IMR-90 (cell line): ENCODE measurements around the gene PRKCE. TPM values are rescaled to one million over a fixed set of nuclear protein-coding genes. Genes with fewer than 3 reads are reported as not detected.

Experiments
- ATAC-seq: fragments of 200-7000 bp; cut with Tn5 transposase; 2 replicates; pipeline ENCODE4 v1.9.1; 2020; ENCODE audit warnings: low read depth, mild to moderate bottlenecking, moderate library complexity
- Bru-seq: library from RNA; stranded (reverse); fragments of 400-500 nt; gene quantifications from one replicate; lab custom pipeline; 2021; lab: Mats Ljungman, UMichigan
- BruChase-seq, 2 experiments: library from RNA; stranded (reverse); fragments of 400-500 nt; gene quantifications; one replicate each; lab custom pipeline; 2021; lab: Mats Ljungman, UMichigan
- BruUV-seq: library from RNA; stranded (reverse); fragments of 400-500 nt; replicated peaks from 2 replicates; lab custom pipeline; 2021; lab: Mats Ljungman, UMichigan
- CTCF ChIA-PET: fragments of 300-600 bp; formaldehyde crosslinking; extraction: SDS; loops from one replicate; lab custom pipeline; 2021; ENCODE audit warnings: antibody characterized with exemption; lab: Yijun Ruan, JAX
- POLR2A ChIA-PET: fragments of 300-600 bp; sonication (Branson Sonifier 250); formaldehyde crosslinking; loops from one replicate; lab custom pipeline; 2022; ENCODE audit warnings: antibody characterized with exemption; ENCODE audit not compliant: unreplicated experiment; lab: Charles Lee
- DNase-seq: peaks from one replicate; pipeline ENCODE4 v3.0.0; 2013
- H2AFZ ChIP-seq: replicated peaks from 2 replicates; pipeline ENCODE3; 2013; ENCODE audit warnings: low read length, mild to moderate bottlenecking; ENCODE audit not compliant: poor library complexity
- H2AK5ac ChIP-seq: 2 replicates; pipeline ENCODE4 v1.6.1; 2013; ENCODE audit warnings: low read depth, low read length, inconsistent platforms
- H2AK9ac ChIP-seq: replicated peaks from 2 replicates; pipeline ENCODE3; 2013; ENCODE audit warnings: mild to moderate bottlenecking, low read depth, low read length, moderate library complexity; ENCODE audit not compliant: poor library complexity
- H2BK120ac ChIP-seq: 2 replicates; pipeline ENCODE4 v1.6.1; 2013; ENCODE audit warnings: low read depth, low read length, inconsistent platforms
- H2BK15ac ChIP-seq: 3 replicates; pipeline ENCODE4 v1.6.1; 2013; ENCODE audit warnings: low read depth, low read length, inconsistent platforms
- H2BK20ac ChIP-seq: 2 replicates; pipeline ENCODE4 v1.6.1; 2013; ENCODE audit warnings: low read depth, mild to moderate bottlenecking, inconsistent platforms, low read length, moderate library complexity
- H2BK5ac ChIP-seq: 2 replicates; pipeline ENCODE4 v1.6.1; 2013; ENCODE audit warnings: mild to moderate bottlenecking, low read depth, low read length, inconsistent platforms; ENCODE audit not compliant: poor library complexity, severe bottlenecking
- H3K14ac ChIP-seq: replicated peaks from 2 replicates; pipeline ENCODE4 v1.6.1; 2013; ENCODE audit warnings: low read depth, low read length, inconsistent platforms
- H3K18ac ChIP-seq: 2 replicates; pipeline ENCODE4 v1.6.1; 2013; ENCODE audit warnings: low read depth, low read length, control low read depth
- H3K23ac ChIP-seq: 2 replicates; pipeline ENCODE4 v1.6.1; 2013; ENCODE audit warnings: low read depth, low read length, inconsistent platforms
- H3K27ac ChIP-seq: 2 replicates; pipeline ENCODE4 v1.5.1; 2013; ENCODE audit warnings: mild to moderate bottlenecking, control low read depth, low read length; ENCODE audit not compliant: insufficient read depth
- H3K27me3 ChIP-seq: 2 replicates; pipeline ENCODE4 v1.6.1; 2013; ENCODE audit warnings: low read length; ENCODE audit not compliant: control insufficient read depth, insufficient read depth
- H3K36me3 ChIP-seq: 2 replicates; pipeline ENCODE4 v1.6.1; 2013; ENCODE audit warnings: low read length, mixed read lengths; ENCODE audit not compliant: control insufficient read depth, insufficient read depth
- H3K4ac ChIP-seq: 2 replicates; pipeline ENCODE4 v1.6.1; 2013; ENCODE audit warnings: low read depth, low read length, inconsistent platforms
- H3K4me1 ChIP-seq: 2 replicates; pipeline ENCODE4 v1.6.1; 2013; ENCODE audit warnings: low read length, mixed read lengths; ENCODE audit not compliant: control insufficient read depth, insufficient read depth
- H3K4me2 ChIP-seq: 2 replicates; pipeline ENCODE4 v1.6.1; 2013; ENCODE audit warnings: low read depth, mild to moderate bottlenecking, control low read depth, low read length, moderate library complexity
- H3K4me3 ChIP-seq: 2 replicates; pipeline ENCODE4 v1.5.1; 2013; ENCODE audit warnings: low read depth, mild to moderate bottlenecking, control low read depth, low read length, moderate library complexity; ENCODE audit not compliant: insufficient read depth
- H3K56ac ChIP-seq: 2 replicates; pipeline ENCODE4 v1.6.1; 2013; ENCODE audit warnings: low read length, inconsistent platforms; ENCODE audit not compliant: insufficient read depth; ENCODE audit errors: extremely low read depth
- H3K79me1 ChIP-seq, 2 experiments: 2 replicates each; pipeline ENCODE4 v1.6.1; 2013; ENCODE audit warnings: low read length in 2 of 2, inconsistent platforms in 1 of 2, low read depth in 1 of 2
- H3K9ac ChIP-seq: 2 replicates; pipeline ENCODE4 v1.6.1; 2013; ENCODE audit warnings: low read depth, low read length, control low read depth
- H3K9me1 ChIP-seq: 2 replicates; pipeline ENCODE4 v1.6.1; 2013; ENCODE audit warnings: low read length, inconsistent platforms; ENCODE audit not compliant: insufficient read depth
- H3K9me3 ChIP-seq: 2 replicates; pipeline ENCODE4 v1.6.1; 2013; ENCODE audit warnings: low read length; ENCODE audit not compliant: control insufficient read depth, insufficient read depth
- H4K20me1 ChIP-seq: 2 replicates; pipeline ENCODE4 v1.6.1; 2013; ENCODE audit warnings: low read length, inconsistent platforms; ENCODE audit not compliant: insufficient read depth
- H4K5ac ChIP-seq: 2 replicates; pipeline ENCODE4 v1.6.1; 2013; ENCODE audit warnings: mild to moderate bottlenecking, low read depth, low read length, control low read depth
- H4K8ac ChIP-seq, 2 experiments: 2 replicates each; pipeline ENCODE4 v1.6.1; 2013; ENCODE audit warnings: low read depth in 2 of 2, low read length in 2 of 2, control low read depth in 1 of 2, inconsistent platforms in 1 of 2
- H4K91ac ChIP-seq: 2 replicates; pipeline ENCODE4 v1.6.1; 2013; ENCODE audit warnings: low read depth, low read length, inconsistent platforms; ENCODE audit not compliant: insufficient read depth
- ELK1 ChIP-seq: fragments of 150-350 bp; IDR thresholded peaks from 2 replicates; pipeline ENCODE4 v1.6.1; 2016; ENCODE audit warnings: low read depth, mild to moderate bottlenecking, low read length, moderate library complexity, borderline replicate concordance
- FOS ChIP-seq: fragments of 150-350 bp; IDR thresholded peaks from 2 replicates; pipeline ENCODE4 v1.6.1; 2016; ENCODE audit warnings: low read depth, low read length
- POLR2A ChIP-seq: IDR thresholded peaks from 2 replicates; pipeline ENCODE4 v1.6.1; 2012; ENCODE audit warnings: mild to moderate bottlenecking, low read depth, low read length
- RFX5 ChIP-seq: IDR thresholded peaks from 2 replicates; pipeline ENCODE4 v1.8.0; 2012; ENCODE audit warnings: low read depth, mild to moderate bottlenecking, low read length, moderate library complexity
- USF2 ChIP-seq: fragments of 150-350 bp; IDR thresholded peaks from 2 replicates; pipeline ENCODE4 v1.6.1; 2017; ENCODE audit warnings: mild to moderate bottlenecking, antibody characterized with exemption, low read length, low read depth
- WGBS, 2 experiments: methylation state at CpG; one replicate each; pipeline versions ENCODE4 v1.1.5 to v1.1.7; 2013; ENCODE audit warnings: missing lambda C conversion rate in 2 of 2; ENCODE audit not compliant: insufficient read length in 1 of 2; ENCODE audit errors: extremely low coverage in 2 of 2; 5-methylcytosine and 5-hydroxymethylcytosine counted together
- dilution Hi-C: fragments of 300-500 bp; cut with HindIII; formaldehyde crosslinking; loops from one replicate; pipeline ENCODE4 v1.14.3; 2018; ENCODE audit warnings: low sequenced_read_pairs; ENCODE audit not compliant: unreplicated experiment
- in situ Hi-C: fragments of 300-500 bp; cut with MboI; formaldehyde crosslinking; loops from 3 replicates; pipeline ENCODE4 v1.14.3; 2019; ENCODE audit warnings: low sequenced_read_pairs, inconsistent platforms, mixed read lengths
- intact Hi-C: fragments of 100-400 bp; cut with micrococcal nuclease; formaldehyde crosslinking; loops from 2 replicates; pipeline ENCODE4 v1.10.0; 2022
- long read RNA-seq: library from polyadenylated mRNA; unstranded; transcript quantifications from one replicate; pipeline ENCODE4 v2.0.0, GENCODE V29; 2021; ENCODE audit not compliant: unreplicated experiment
- polyA plus RNA-seq, 3 experiments: library from polyadenylated mRNA; depleted of rRNA; stranded (reverse); fragments of >200 nt; gene quantifications; 2 replicates each; pipeline ENCODE4 v1.2.3, GENCODE V29; 2012; ENCODE audit warnings: low replicate concordance in 1 of 3
- total RNA-seq: library from RNA; depleted of rRNA; stranded (reverse); fragments of >200 nt; gene quantifications from 2 replicates; pipeline ENCODE4 v1.2.3, GENCODE V29; 2012; rRNA removed

PRKCE gene
- total RNA-seq (13.3 and 32.4 TPM in 2 replicates), polyA plus RNA-seq (2012; rRNA removed) (8.1 TPM in 2 replicates), Bru-seq, nascent RNA (percentile 83 among the genes with signal in this experiment), BruChase-seq, experiment 1, labeled RNA remaining after a 6-hour chase (percentile 75 among the genes with signal in this experiment), BruChase-seq, experiment 2, labeled RNA remaining after a 2-hour chase (percentile 81 among the genes with signal in this experiment)
- 4.3 and 5.8 TPM in 2 replicates for polyA plus RNA-seq (2012; cell fraction: cytosol; rRNA removed)
- 4.3 and 9.3 TPM in 2 replicates for polyA plus RNA-seq (2012; cell fraction: nucleus; rRNA removed; ENCODE audit: low replicate concordance)
- long read RNA-seq, full-length matches to known transcripts = 1 of 12 reads
- long read RNA-seq, partial matches to known transcripts = 3 of 12 reads
- long read RNA-seq, other reads (novel, unspliced or antisense) = 8 of 12 reads

- peak within 1 kb of the TSS; percentile 80 for H2BK5ac ChIP-seq
- no peak within 1 kb of the TSS for H4K91ac ChIP-seq
- no peaks in the 10 kb centered on the region for H3K9me1 ChIP-seq
- CTCF ChIA-PET = interaction anchor here (1.2 kb wide), 1 partner anchor 128 kb away, joined by 4 read pairs; no protein-coding TSS in a partner anchor
- POLR2A ChIA-PET = interaction anchor here (0.6 kb wide), 1 partner anchor 92 kb away, joined by 3 read pairs; no protein-coding TSS in a partner anchor
- peak within 1 kb of the TSS; percentile 95 for H2AFZ ChIP-seq
- intact Hi-C loops = loop anchor here (1.0 to 5.0 kb wide), 3 partner anchors 106 to 285 kb away; no protein-coding TSS in a partner anchor
- H2AK9ac ChIP-seq = peak within 1 kb of the TSS; percentile 56
- peak within 1 kb of the TSS; percentile 43; the same call in 1 of the 2 replicates for H3K18ac ChIP-seq
- H3K36me3 ChIP-seq = no peaks in the 10 kb centered on the region
- 0% methylated on average over 6 of the region's 66 CpGs; no CpG with 5 or more reads in 1 of the 2 experiments for WGBS, 2 experiments
- peak within 1 kb of the TSS in 1 of 2 experiments; percentile 80; a peak in 1 of 4 replicates for H4K8ac ChIP-seq
- H4K20me1 ChIP-seq = peaks cover 8% of the 10 kb centered on the region; the same call in 1 of the 2 replicates
- H2AK5ac ChIP-seq = no peak within 1 kb of the TSS
- H3K56ac ChIP-seq = peak within 1 kb of the TSS; percentile 45; the same call in 1 of the 2 replicates
- peaks cover 22 to 46% of the 10 kb centered on the region in 2 experiments for H3K79me1 ChIP-seq
- H2BK15ac ChIP-seq = peak within 1 kb of the TSS; percentile 23; the same call in 1 of the 3 replicates
- H3K4me3 ChIP-seq = peak within 1 kb of the TSS; percentile 49
- H3K4me2 ChIP-seq = peak within 1 kb of the TSS; percentile 97
- peak within 1 kb of the TSS; percentile 78 for H3K4ac ChIP-seq
- in situ Hi-C loops = no loop called here
- H3K9me3 ChIP-seq = no peaks in the 10 kb centered on the region
- no peak for DNase-seq
- no peaks in the 10 kb centered on the region for H3K27me3 ChIP-seq
- H3K14ac ChIP-seq = peak within 1 kb of the TSS; percentile 83
- peak within 1 kb of the TSS; percentile 19 for H3K23ac ChIP-seq
- peak within 1 kb of the TSS; percentile 85 for H3K9ac ChIP-seq
- H3K27ac ChIP-seq = peak within 1 kb of the TSS; percentile 83
- peaks cover 4% of the 10 kb centered on the region for H3K4me1 ChIP-seq
- H2BK120ac ChIP-seq = no peak within 1 kb of the TSS
- TF ChIP-seq USF2 (no peak), FOS (no peak), RFX5 (no peak), ELK1 (no peak), POLR2A (no peak)
- H2BK20ac ChIP-seq = peak within 1 kb of the TSS; percentile 20; the same call in 1 of the 2 replicates
- no peak within 1 kb of the TSS; the same call in 1 of the 2 replicates for H4K5ac ChIP-seq
- ATAC-seq = peak; percentile 36
- dilution Hi-C loops = no loop called here
- BruUV-seq = no TSS peak
These were observed at the start of gene PRKCE for GRCh38 chr2:45651415-45652089. Gene PRKCE, plus strand, starts transcription at chr2:45651675.
